NCI-H146 treated with DMSO at 0.1 percent for 48 hours (cell line): ENCODE measurements around the gene LHB.

Experiments
- DNase-seq: peaks from one replicate; lab custom pipeline; 2025; ENCODE audit not compliant: unreplicated experiment; lab: John Stamatoyannopoulos, UW

The LHB gene

GRCh38 chr19:48986211-48986610 is 30.7 kb downstream of the LHB start:
- no peak for DNase-seq

DNA sequence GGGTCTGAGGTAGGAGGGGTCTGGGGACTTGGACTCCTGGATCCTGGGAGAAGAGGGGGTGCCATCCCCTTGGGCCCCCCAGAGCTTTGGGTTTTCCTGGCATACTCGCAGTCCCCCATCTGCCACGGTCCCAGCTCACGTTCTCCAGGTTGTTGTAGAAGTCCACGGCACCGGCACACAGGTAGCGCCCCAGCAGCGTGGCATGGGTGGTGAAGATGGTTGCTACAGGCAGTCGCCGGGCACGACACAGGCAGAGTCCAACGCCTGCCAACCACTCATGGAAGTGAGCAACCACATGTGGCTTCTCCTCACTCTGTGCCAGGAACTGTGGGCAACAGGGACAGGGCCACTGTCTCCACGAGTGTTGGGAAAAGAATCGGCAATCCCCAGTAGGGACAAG is 31.2 kb downstream of the LHB start:
- no peak for DNase-seq

GRCh38 chr19:48982280-48982679 is 34.6 kb downstream of the LHB start:
- no peak for DNase-seq

- no peak for DNase-seq
Observed at GRCh38 chr19:48977061-48977460, 39.8 kb downstream of the LHB start.

- DNase-seq, result no peak
Observed at GRCh38 chr19:48975947-48976847, 40.7 kb downstream of the LHB start.

DNA sequence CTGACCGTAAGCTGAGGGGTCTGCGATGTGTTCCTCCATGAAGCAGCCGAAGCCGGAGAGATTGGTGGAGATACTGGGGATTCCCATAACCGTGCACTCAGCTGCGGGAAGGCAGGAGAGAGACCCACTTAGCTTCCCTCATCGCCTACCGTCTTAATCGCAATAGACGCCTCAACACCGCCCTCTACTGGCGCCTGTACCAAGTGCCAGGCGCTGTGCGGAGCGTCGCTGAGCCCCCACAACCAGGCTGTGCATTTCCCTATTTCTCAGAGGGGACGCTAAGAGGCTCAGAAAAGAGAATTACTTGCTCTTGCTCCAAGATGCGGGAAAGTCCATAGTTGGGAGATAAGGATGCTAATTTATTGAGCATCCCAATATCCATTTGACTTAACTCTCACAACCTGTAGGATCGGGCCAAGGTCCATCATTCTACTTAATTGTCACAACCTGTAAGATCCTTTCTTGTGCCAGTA is 45.9 kb downstream of the LHB start:
- no peak for DNase-seq

GRCh38 chr19:48970139-48970766 is 46.6 kb downstream of the LHB start:
- DNase-seq, result no peak

- no peak for DNase-seq
Observed at GRCh38 chr19:48969276-48970138, 47.4 kb downstream of the LHB start.

DNA sequence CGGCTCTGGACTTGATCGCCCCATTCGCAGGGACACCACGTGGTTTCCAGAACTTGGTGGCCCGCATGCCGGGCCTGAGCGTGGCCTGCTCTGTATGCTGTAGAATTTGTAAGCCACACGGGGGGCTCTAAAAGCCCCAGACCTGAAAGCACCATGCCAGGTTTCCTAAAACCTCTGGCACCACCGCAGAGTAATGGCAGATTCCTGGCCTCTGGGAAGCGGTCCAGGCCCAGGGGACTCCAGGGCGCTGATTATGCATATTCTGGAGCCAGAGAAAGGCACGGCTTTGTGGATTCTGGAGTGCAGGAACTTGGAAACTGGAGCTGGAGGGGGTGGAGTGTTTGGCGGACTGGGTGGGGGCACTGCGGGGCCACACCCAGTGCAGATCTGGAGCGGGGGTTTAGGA is 48.1 kb downstream of the LHB start:
- DNase-seq, result no peak

GRCh38 chr19:48968179-48968661 is 48.7 kb downstream of the LHB start:
- no peak for DNase-seq

DNA sequence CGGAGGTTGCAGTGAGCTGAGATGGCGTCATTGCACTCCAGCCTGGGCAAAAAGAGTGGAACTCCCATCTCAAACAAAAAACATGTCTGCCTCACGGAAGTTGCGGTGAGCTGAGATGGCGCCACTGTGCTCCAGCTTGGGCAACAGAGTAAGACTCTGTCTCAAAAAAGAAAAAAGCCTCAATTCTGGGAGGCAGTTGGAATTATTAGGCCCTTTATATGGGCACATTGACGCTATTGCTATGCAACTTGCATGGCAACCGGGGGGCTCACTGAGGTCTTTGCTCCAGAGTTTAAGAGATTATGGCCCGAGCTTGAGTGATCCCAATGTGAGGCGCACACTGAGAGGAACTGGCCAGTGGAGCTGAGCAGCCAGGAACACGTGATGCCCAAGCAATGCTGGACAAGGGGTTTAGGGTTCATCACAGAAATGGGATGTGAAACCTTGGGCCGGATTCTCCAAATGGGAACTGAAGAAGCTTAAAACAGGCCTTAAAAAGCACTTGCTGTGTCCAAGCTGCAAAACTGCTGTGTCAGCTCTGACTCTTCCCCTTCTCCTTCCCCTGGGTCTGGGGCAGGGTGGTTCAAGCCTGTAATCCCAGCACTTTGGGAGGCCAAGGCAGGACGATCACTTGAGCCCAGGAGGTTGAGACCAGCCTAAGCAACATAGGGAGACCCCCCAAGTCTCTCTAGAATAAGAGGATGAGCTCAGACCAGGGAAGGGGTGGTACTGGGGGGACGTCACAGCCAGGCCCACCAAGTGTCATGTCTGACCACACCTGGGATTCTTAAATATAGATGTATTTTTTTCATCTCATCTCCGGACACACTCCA is 49.3 kb downstream of the LHB start:
- DNase-seq, result no peak

DNA sequence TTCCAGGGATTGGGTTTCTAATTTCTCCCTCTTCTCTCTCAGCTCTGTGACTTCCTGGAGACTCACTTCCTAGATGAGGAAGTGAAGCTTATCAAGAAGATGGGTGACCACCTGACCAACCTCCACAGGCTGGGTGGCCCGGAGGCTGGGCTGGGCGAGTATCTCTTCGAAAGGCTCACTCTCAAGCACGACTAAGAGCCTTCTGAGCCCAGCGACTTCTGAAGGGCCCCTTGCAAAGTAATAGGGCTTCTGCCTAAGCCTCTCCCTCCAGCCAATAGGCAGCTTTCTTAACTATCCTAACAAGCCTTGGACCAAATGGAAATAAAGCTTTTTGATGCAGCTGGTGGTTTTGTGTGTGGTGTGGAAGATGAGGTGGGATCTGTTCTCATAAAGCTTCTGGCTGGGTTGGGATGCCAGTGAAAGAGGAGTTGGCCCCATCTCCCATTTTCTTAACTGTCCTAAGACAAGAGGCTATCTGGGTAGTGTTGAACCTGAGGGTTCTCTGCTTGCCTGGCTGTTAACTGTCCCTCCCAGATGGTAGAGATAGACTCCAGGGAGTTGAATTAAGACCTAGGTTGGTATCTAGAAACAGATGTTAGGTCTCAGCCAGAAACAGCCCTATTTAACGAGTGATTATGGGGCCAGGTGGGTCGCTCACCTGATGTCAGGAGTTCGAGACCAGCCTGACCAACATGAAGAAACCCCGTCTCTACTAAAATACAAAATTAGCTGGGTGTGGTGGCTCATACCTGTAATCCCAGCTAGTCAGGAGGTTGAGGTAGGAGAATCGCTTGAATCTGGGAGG is 50.1 kb downstream of the LHB start:
- no peak for DNase-seq
